Glomerular endothelial cell (primary cell): ENCODE results near the gene KIR2DL1. TPM values are rescaled to one million over a fixed set of nuclear protein-coding genes. Genes with fewer than 3 reads are reported as not detected.
"Not testable (repeated sequence)": the region's sequence is repeated elsewhere in the genome, so short reads cannot be mapped to it uniquely, and the experiment has no call there.

Experiments used
- DNase-seq: peaks from one replicate; pipeline ENCODE4 v3.0.0-alpha.2; 2011; ENCODE audit warnings: low read depth, low spot score; ENCODE audit errors: extremely low read depth
- total RNA-seq: library from RNA; depleted of rRNA; stranded (reverse); fragments of >200 nt; gene quantifications from 2 replicates; pipeline ENCODE4 v1.2.3, GENCODE V29; 2015

KIR2DL1 gene
- total RNA-seq, 1 donor from 2014 or later, result not detected

- no peak for DNase-seq
Measured at GRCh38 chr19:54817670-54818536, 48.3 kb downstream of the KIR2DL1 start.

GRCh38 chr19:54824416-54824815 lies 54.8 kb downstream of the KIR2DL1 start:
- DNase-seq, result not testable (repeated sequence)

- DNase-seq, result not testable (repeated sequence)
Measured at GRCh38 chr19:54825326-54825725, 55.7 kb downstream of the KIR2DL1 start.

- DNase-seq, result not testable (repeated sequence)
Measured at GRCh38 chr19:54828064-54828463, 58.5 kb downstream of the KIR2DL1 start.

GRCh38 chr19:54832496-54832895 lies 62.9 kb downstream of the KIR2DL1 start, which contains the start of gene KIR2DS4:
Gene KIR2DS4 (plus strand): TSS chr19:54832676.
- not testable (repeated sequence) for DNase-seq

Other genes with a start within 250 kb of the KIR2DL1 start
- not detected in 2 replicates for gene LILRA2, start 196.0 kb upstream of the KIR2DL1 start, total RNA-seq
- gene LILRA1, start 176.2 kb upstream of the KIR2DL1 start, total RNA-seq, result not detected in 2 replicates
- gene LILRB1, start 139.3 kb upstream of the KIR2DL1 start, total RNA-seq, result 0.10 and 1.2 TPM in 2 replicates
- not detected in 2 replicates for gene LILRB4, start 106.8 kb upstream of the KIR2DL1 start, total RNA-seq
- not detected in 2 replicates for gene KIR3DL3, start 45.4 kb upstream of the KIR2DL1 start, total RNA-seq
- not detected in 2 replicates for gene KIR2DL3, start 31.3 kb upstream of the KIR2DL1 start, total RNA-seq
- 0.41 TPM in 1 of 2 replicates, not detected in the other for gene KIR2DL4, start 33.8 kb downstream of the KIR2DL1 start, total RNA-seq
- not detected in 2 replicates for gene KIR3DL1, start 46.7 kb downstream of the KIR2DL1 start, total RNA-seq
- not detected in 2 replicates for gene KIR2DS4, start 62.9 kb downstream of the KIR2DL1 start, total RNA-seq
- not detected in 2 replicates for gene KIR3DL2, start 80.7 kb downstream of the KIR2DL1 start, total RNA-seq
- gene FCAR, start 104.4 kb downstream of the KIR2DL1 start, total RNA-seq, result 1.1 TPM in 1 of 2 replicates, not detected in the other
- gene NCR1, start 136.4 kb downstream of the KIR2DL1 start, total RNA-seq, result not detected in 2 replicates
- gene NLRP7, start 177.7 kb downstream of the KIR2DL1 start, total RNA-seq, result not detected in 2 replicates
- gene NLRP2, start 196.6 kb downstream of the KIR2DL1 start, total RNA-seq, result 12.3 and 15.1 TPM in 2 replicates